ENCODE results near the gene CMC2.

Gene CMC2

GRCh38 chr16:81000873-81001272, 5.8 kb downstream of the CMC2 start:
- H3K27me3 ChIP-seq (ENCODE audit: insufficient read depth, poor library complexity, severe bottlenecking) = no peaks in the 10 kb centered on the region
- H3K4me3 ChIP-seq (replicated peaks; ENCODE audit: insufficient read depth, low read length) = no peak overlapping the region
- DNase-seq (ENCODE audit: low read depth in 1 of 2, low spot score in 1 of 2) = no peak
- TF ChIP-seq SPI1 (IDR thresholded peaks at IDR 0.05; ENCODE audit: borderline replicate concordance, low read depth) = no peak
- no peak for TF ChIP-seq REST (IDR thresholded peaks at IDR 0.05; ENCODE audit: insufficient replicate concordance, low read depth)
- TF ChIP-seq GABPA (IDR thresholded peaks at IDR 0.05; ENCODE audit: low read depth) = no peak
- no peak for TF ChIP-seq POLR2AphosphoS5 (IDR thresholded peaks at IDR 0.05; ENCODE audit: low read depth)
- no peak for TF ChIP-seq CTCF (IDR thresholded peaks at IDR 0.05; ENCODE audit: insufficient read depth, low read length)
- no peak overlapping the region for H3K27ac ChIP-seq (replicated peaks)

- DNase-seq (ENCODE audit: low read depth in 1 of 2, low spot score in 1 of 2) = peak in 1 of 2 experiments; percentile 9
- Histone ChIP-seq H3K27ac (replicated peaks) (no peak overlapping the region), H3K27me3 (ENCODE audit: insufficient read depth, poor library complexity, severe bottlenecking) (no peaks in the 10 kb centered on the region), H3K4me3 (replicated peaks; ENCODE audit: insufficient read depth, low read length) (no peak overlapping the region)
- TF ChIP-seq CTCF (IDR thresholded peaks at IDR 0.05; ENCODE audit: insufficient read depth, low read length) (no peak), SPI1 (IDR thresholded peaks at IDR 0.05; ENCODE audit: borderline replicate concordance, low read depth) (peak; percentile 62)
Observed at GRCh38 chr16:80997964-80998620, 8.6 kb downstream of the CMC2 start.

DNA sequence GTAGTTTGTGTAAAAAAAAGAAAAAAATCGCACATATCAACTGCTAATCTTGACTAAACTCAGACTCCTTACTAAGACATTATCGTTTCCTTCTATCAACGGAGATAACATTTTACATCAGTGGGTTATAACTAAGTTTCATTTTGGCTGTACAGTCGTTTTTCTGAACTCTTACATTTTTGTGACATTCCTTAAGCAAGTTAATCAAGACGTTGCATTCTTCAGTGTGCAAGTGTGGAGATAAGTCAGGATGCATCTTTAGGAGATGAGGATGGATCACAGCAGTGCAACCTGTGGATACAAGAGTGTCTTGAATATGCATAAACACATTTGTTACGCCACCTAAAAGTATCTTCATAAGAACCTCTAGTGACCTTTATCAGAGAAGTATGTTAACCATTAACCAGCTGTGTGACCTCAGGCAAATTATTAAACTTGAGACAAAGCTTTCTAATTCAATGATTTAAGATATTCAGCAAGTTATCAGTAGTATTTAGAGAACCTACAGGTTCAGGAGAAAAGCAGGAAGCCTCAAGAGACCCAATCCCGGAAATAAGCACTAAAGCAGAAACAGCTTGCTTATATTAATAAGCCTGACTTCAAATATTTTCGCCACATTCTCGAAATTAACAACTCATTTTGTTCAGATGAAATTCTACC, 9.4 kb downstream of the CMC2 start:
- no peak for TF ChIP-seq CTCF (IDR thresholded peaks at IDR 0.05; ENCODE audit: insufficient read depth, low read length)
- TF ChIP-seq POLR2AphosphoS5 (IDR thresholded peaks at IDR 0.05; ENCODE audit: low read depth) = no peak
- Histone ChIP-seq H3K27ac (replicated peaks) (peak overlapping the region; percentile 39; the same call in 1 of the 2 replicates), H3K27me3 (ENCODE audit: insufficient read depth, poor library complexity, severe bottlenecking) (no peaks in the 10 kb centered on the region), H3K4me3 (replicated peaks; ENCODE audit: insufficient read depth, low read length) (no peak overlapping the region)
- DNase-seq (ENCODE audit: low read depth in 1 of 2, low spot score in 1 of 2) = no peak

DNA sequence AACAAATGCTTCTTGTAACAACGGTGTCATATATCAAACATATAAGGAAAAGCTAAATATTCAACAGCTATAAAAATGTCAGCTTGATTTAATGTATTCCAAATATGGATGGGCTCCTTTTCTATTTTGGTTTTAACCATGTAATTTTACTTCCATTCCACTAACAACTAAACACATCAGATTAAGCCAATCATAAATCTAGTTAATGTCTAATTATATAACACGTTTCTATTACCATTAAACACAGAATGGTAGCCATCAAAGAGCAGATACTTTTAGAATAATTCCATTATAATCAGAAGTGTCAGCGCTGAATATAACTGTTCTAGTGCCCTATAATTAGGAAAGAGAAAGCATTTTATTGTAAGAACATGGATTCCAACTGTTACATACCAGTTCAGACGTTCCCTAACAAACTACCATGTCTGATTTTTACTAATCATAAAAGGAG, 10.0 kb downstream of the CMC2 start:
- DNase-seq (ENCODE audit: low read depth in 1 of 2, low spot score in 1 of 2) = no peak
- H3K27ac ChIP-seq (replicated peaks) = no peak overlapping the region
- H3K4me3 ChIP-seq (replicated peaks; ENCODE audit: insufficient read depth, low read length) = no peak overlapping the region
- no peaks in the 10 kb centered on the region for H3K27me3 ChIP-seq (ENCODE audit: insufficient read depth, poor library complexity, severe bottlenecking)
- no peak for TF ChIP-seq CTCF (IDR thresholded peaks at IDR 0.05; ENCODE audit: insufficient read depth, low read length)
- no peak for TF ChIP-seq SPI1 (IDR thresholded peaks at IDR 0.05; ENCODE audit: borderline replicate concordance, low read depth)
- no peak for TF ChIP-seq REST (IDR thresholded peaks at IDR 0.05; ENCODE audit: insufficient replicate concordance, low read depth)
- no peak for TF ChIP-seq POLR2AphosphoS5 (IDR thresholded peaks at IDR 0.05; ENCODE audit: low read depth)
- no peak for TF ChIP-seq GABPA (IDR thresholded peaks at IDR 0.05; ENCODE audit: low read depth)
